Subcutaneous abdominal adipose tissue (tissue), 5 donors: ENCODE data around the gene PHPT1.
A peak's percentile ranks its signal among the peaks of the same experiment; 100 is the strongest.
"Not testable (repeated sequence)": the region's sequence is repeated elsewhere in the genome, so short reads cannot be mapped to it uniquely, and the experiment has no call there.

Experiments
- H3K27ac ChIP-seq: one replicate; pipeline ENCODE4 v1.7.0; 2013; ENCODE audit warnings: low read depth, mild to moderate bottlenecking, inconsistent platforms, low read length, moderate library complexity
- H3K27me3 ChIP-seq, 5 donors: one replicate each; pipeline ENCODE4 v1.7.0; 2013; ENCODE audit warnings: low read length in 5 of 5, inconsistent platforms in 1 of 5; ENCODE audit not compliant: control insufficient read depth in 5 of 5, insufficient read depth in 4 of 5
- H3K36me3 ChIP-seq, 5 donors: one replicate each; pipeline ENCODE4 v1.7.0; 2013; ENCODE audit warnings: low read length in 5 of 5; ENCODE audit not compliant: control insufficient read depth in 5 of 5, insufficient read depth in 5 of 5
- H3K4me1 ChIP-seq, 5 donors: one replicate each; pipeline ENCODE4 v1.7.0; 2013; ENCODE audit warnings: low read length in 5 of 5, mild to moderate bottlenecking in 3 of 5, moderate library complexity in 1 of 5; ENCODE audit not compliant: control insufficient read depth in 5 of 5, insufficient read depth in 5 of 5
- H3K4me3 ChIP-seq, 5 donors: one replicate each; pipeline ENCODE4 v1.7.0; 2013; ENCODE audit warnings: low read length in 5 of 5, low read depth in 1 of 5
- H3K9ac ChIP-seq, 5 donors: one replicate each; pipeline ENCODE4 v1.7.0; 2013; ENCODE audit warnings: low read length in 5 of 5, mild to moderate bottlenecking in 4 of 5, moderate library complexity in 3 of 5
- H3K9me3 ChIP-seq, 5 donors: one replicate each; pipeline ENCODE4 v1.7.0; 2013; ENCODE audit warnings: low read length in 5 of 5; ENCODE audit not compliant: control insufficient read depth in 5 of 5
- donor health status: healthy.
- donor health status: healthy.
- donor health status: healthy.
- donor health status: healthy.
- donor health status: healthy.

Gene PHPT1

DNA sequence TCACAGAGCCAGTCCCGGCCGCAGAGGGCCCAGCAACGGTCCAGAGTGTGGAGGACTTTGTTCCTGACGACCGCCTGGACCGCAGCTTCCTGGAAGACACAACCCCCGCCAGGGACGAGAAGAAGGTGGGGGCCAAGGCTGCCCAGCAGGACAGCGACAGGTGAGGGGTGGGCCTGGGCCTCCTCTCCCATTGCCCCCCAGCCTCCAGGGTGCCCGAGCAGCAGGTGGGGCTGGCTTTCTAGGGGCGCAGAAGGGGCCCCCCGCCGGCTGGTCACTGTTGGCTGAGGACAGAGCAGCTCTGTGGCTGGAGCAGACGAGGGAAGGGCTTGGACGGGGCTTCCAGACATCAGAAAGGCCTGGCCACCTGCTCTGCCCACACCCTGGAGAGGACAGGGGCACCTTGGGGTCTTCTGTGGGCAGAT lies 11.3 kb upstream of the PHPT1 start:
- Histone ChIP-seq H3K36me3 (peaks cover 0 to 52% (median 32%) of the 10 kb centered on the region in 5 donors), H3K4me1 (peaks cover 0 to 17% (median 13%) of the 10 kb centered on the region in 5 donors)
- not testable (repeated sequence) for H3K9ac ChIP-seq, H3K4me3 ChIP-seq, H3K9me3 ChIP-seq, H3K27ac ChIP-seq, H3K27me3 ChIP-seq

- Histone ChIP-seq H3K4me1 (peaks cover 0 to 23% (median 19%) of the 10 kb centered on the region in 5 donors), H3K4me3 (no peak overlapping the region), H3K36me3 (peaks cover 0 to 51% (median 32%) of the 10 kb centered on the region in 5 donors), H3K27ac (no peak overlapping the region), H3K9ac (no peak overlapping the region), H3K27me3 (no peaks in the 10 kb centered on the region), H3K9me3 (no peaks in the 10 kb centered on the region)
Measured at GRCh38 chr9:136838314-136839228, 10.6 kb upstream of the PHPT1 start.

GRCh38 chr9:136839229-136840139 lies 9.7 kb upstream of the PHPT1 start:
- Histone ChIP-seq H3K9ac (no peak overlapping the region), H3K9me3 (no peaks in the 10 kb centered on the region), H3K4me1 (peaks cover 0 to 32% (median 20%) of the 10 kb centered on the region in 5 donors), H3K4me3 (no peak overlapping the region), H3K36me3 (peaks cover 0 to 48% (median 28%) of the 10 kb centered on the region in 5 donors), H3K27me3 (no peaks in the 10 kb centered on the region), H3K27ac (no peak overlapping the region)

DNA sequence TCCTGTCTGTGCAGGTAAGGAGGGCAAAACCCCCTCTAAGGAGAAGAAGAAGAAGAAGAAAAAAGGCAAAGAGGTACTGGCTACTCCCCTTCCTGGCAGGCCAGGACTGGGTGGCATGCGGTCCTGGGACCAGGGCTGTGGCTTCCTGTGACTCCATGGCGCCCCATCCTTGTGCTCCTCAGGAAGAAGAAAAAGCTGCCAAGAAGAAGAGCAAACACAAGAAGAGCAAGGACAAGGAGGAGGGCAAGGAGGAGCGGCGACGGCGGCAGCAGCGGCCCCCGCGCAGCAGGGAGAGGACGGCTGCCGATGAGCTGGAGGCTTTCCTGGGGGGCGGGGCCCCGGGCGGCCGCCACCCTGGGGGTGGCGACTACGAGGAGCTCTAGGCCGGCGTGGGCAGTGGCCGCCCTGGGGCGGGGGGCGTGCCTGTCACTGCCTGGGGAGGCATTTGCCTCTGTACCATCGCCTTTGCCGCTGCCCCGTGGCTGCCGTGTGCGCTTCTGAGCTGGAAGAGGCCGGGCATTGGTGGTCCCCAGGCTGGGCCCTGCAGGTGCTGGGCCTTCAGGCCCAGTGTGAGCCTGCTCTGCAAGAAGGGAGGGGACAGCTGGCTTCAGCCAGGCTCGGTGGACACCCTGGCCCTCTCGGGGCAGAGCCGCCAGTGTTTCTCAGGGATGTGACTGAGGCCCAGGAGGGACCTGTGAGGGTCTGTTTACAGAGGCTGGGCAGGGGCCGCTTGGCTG lies 8.9 kb upstream of the PHPT1 start:
- H3K9ac ChIP-seq: no peak overlapping the region
- H3K9me3 ChIP-seq: no peaks in the 10 kb centered on the region

GRCh38 chr9:136840877-136841645 lies 8.1 kb upstream of the PHPT1 start:
- H3K27me3 ChIP-seq: peaks cover 0 to 11% (median 9%) of the 10 kb centered on the region in 5 donors
- H3K4me1 ChIP-seq: peaks cover 0 to 32% (median 20%) of the 10 kb centered on the region in 5 donors
- no peaks in the 10 kb centered on the region for H3K9me3 ChIP-seq
- H3K9ac ChIP-seq: no peak overlapping the region
- peaks cover 0 to 38% (median 24%) of the 10 kb centered on the region in 5 donors for H3K36me3 ChIP-seq
- no peak overlapping the region for H3K4me3 ChIP-seq
- no peak overlapping the region for H3K27ac ChIP-seq

More for the DNA sequence above, 8.9 kb upstream of the PHPT1 start:
- H3K27ac ChIP-seq: no peak overlapping the region
- no peak overlapping the region for H3K4me3 ChIP-seq
- peaks cover 0 to 4% (median 3%) of the 10 kb centered on the region in 5 donors for H3K27me3 ChIP-seq
- peaks cover 0 to 32% (median 20%) of the 10 kb centered on the region in 5 donors for H3K4me1 ChIP-seq
- H3K36me3 ChIP-seq: peaks cover 0 to 46% (median 28%) of the 10 kb centered on the region in 5 donors

- Histone ChIP-seq H3K27me3 (peaks cover 3 to 18% (median 15%) of the 10 kb centered on the region in 5 donors), H3K4me1 (peaks cover 0 to 37% (median 26%) of the 10 kb centered on the region in 5 donors), H3K36me3 (peaks cover 0 to 33% (median 19%) of the 10 kb centered on the region in 5 donors), H3K4me3 (peak overlapping the region in 2 of 5 donors; percentile 58 to 65)
- not testable (repeated sequence) for H3K27ac ChIP-seq, H3K9ac ChIP-seq, H3K9me3 ChIP-seq
Measured at GRCh38 chr9:136841646-136842379, 7.4 kb upstream of the PHPT1 start.

DNA sequence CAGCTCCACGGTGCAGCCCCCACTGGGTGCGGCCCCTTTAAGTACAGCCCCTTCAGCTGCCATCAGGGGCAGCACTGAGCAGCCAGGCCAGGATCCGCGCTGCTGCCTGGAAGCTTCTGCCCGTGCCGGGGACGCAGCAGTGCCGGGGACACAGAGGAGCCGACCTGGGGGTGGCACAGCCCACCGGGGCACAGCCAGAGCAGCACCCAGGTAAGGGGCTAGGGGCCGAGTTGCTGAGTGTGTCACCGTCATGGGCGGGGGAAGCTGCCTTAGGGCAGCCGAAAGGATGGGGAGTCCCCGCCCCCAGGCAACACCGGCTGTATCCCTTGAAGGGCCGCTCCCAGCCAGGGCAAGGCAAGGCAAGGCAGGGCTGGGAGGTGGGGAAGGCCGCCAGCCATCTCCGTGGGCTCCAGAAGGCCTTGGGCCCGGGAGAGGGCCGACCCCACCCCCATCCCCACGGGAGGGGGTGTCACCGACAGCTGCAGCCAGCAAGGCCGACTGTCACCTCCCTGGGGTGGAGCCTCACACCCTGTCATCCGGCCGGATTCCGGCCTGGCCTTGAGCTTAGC lies 6.7 kb upstream of the PHPT1 start, which contains the start of gene AJM1:
TSS of gene AJM1 (plus strand) at position 99 of the 569 bp plus-strand sequence. CDS start 1,937 bp downstream, outside the sequence.
- not testable (repeated sequence) for H3K27ac ChIP-seq

DNA sequence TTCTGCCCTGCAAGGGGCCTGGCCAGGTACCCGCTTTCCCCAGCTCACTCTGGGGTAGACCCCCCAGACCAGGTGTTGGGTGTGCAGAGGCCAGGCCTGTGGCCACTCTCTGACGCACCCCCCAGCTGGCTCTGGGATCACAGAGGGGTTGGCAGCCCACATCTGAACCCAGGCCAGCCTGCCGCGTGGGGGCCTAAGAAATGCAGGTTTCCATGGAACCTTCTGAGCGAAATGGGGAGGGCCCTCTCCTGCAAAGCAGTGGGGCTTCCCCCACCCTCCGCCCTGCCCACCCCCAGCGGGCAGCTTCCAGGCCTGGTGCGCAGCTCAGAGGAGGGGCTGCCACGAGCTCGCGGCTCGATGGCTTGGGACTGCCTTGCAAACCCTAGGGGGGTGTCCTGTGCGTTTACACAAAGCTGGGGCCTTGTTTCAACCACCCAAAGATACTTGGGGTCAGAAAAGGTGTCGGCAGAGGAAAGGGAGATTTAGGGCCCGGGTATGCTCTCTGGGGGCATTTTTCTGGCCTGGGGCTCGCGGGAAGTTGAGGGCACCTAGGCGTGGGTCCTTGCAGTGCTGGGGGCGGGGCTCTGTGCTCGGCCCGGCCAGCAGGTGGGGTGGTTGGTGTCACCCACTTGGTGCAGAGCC lies 5.9 kb upstream of the PHPT1 start:
- not testable (repeated sequence) for H3K9ac ChIP-seq, H3K27ac ChIP-seq, H3K9me3 ChIP-seq, H3K4me3 ChIP-seq
- Histone ChIP-seq H3K36me3 (peaks cover 0 to 23% (median 17%) of the 10 kb centered on the region in 5 donors), H3K4me1 (peaks cover 0 to 49% (median 31%) of the 10 kb centered on the region in 5 donors), H3K27me3 (peaks cover 3 to 18% (median 17%) of the 10 kb centered on the region in 5 donors)

More for the DNA sequence above, 6.7 kb upstream of the PHPT1 start, which contains the start of gene AJM1:
- Histone ChIP-seq H3K4me1 (peaks cover 0 to 41% (median 26%) of the 10 kb centered on the region in 5 donors), H3K4me3 (peak within 1 kb of the TSS in 4 of 5 donors; percentile 17 to 65 (median 57)), H3K36me3 (peaks cover 0 to 31% (median 19%) of the 10 kb centered on the region in 5 donors), H3K27me3 (peaks cover 3 to 18% (median 17%) of the 10 kb centered on the region in 5 donors), H3K9ac (peak within 1 kb of the TSS in 2 of 5 donors; percentile 35 to 58)
- not testable (repeated sequence) for H3K9me3 ChIP-seq
